ENCODE measurements around the gene HNRNPD.
"Not testable (repeated sequence)": the region's sequence is repeated elsewhere in the genome, so short reads cannot be mapped to it uniquely, and the experiment has no call there.

The HNRNPD gene

DNA sequence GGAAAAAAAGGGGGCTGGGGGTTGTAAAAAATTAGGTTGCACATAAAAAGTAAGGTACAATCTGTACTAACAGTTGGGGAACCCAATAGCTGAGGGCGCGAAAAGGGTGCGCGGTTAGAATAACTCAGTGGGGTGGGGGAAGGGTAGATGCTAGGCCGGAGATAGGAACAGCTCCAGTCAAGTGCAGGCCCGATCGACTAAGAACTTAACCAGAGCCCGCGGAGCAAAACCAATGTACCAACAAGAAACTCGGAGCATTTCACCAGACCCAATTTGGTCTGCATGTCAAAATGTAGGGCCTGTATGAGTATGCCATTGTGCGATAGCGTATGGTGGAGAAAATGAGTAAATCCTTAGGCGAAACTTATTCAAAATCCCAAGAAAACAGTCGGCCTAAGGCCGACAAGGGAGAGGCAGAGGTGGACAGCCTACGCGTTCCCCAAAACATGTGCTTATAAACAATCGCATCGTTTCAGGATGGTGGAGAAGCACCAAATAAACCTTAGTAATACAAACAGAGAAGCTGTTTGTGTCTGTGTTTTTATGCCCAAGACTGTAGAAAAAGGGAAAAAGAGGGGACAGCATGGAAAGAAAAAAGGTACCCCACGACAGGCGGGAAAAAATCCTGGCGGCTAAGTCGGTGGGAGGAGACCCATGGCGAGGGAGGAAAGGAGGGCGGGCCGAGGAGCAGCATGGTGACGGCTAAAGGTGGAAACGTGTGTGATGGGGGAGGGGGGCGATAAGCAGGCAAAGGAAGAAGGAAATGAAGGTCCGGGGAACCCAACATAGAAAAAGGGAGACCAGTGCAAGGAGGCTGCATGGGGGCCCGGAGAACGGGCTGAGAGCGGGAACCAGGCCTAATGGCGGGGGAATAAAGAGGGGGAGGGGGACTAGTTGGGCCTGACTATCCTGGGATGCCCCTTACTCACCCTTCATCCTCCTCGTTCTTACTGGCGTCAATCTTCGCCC lies 990 bp downstream of the HNRNPD start:
- DNase-seq (ENCODE audit: low spot score), result peak; percentile 81

DNA sequence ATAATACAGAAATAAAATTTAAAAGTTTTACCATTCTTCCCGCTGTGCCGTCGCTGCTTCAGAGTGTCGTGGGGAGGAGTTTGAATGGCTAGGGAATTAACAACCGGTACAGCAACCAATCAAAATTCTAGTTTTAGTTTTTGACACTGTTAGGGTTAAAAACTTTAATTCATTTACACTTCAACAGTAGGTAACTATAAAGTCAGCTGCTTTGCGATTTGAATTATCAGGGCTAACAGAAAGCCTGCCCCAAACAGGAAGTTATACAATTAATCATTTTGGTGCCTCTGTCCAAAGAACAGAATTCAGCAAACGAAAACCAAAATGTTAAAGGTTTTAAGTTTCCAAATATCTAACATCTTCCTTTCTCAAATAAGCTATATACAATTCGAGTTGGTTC lies 2.3 kb downstream of the HNRNPD start:
- peak; percentile 44 for DNase-seq (ENCODE audit: low spot score)

DNA sequence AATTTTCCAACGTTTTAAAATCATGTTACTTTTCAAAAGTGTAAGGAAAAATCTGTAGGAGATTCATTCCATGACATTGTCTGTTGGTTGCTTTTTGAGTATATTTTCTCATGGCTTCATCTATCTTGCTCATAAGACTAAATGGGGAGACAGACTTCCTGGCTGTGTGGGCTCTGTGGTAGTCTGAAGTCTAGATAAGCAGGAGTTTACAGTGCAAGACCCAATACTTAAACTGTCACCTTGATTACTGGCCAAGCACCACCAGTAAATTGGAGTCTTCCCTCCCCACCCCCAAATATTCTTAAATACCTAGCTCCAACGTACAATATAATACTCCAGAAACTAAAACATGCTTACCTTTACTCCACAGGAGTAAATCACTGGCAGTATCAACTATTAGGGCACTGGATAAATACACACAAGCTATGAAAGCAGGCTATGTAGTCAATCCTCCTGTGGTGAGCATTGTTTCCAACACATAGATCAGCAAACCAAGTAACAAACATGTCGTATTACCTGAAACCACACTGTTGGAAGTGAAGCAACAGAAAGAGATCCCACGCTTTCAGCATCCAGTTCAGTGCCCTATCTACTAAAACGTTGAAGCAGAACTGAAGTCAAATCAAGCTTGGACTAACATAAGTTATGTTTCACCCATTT lies 6.2 kb downstream of the HNRNPD start:
- DNase-seq (ENCODE audit: low spot score), result no peak

DNA sequence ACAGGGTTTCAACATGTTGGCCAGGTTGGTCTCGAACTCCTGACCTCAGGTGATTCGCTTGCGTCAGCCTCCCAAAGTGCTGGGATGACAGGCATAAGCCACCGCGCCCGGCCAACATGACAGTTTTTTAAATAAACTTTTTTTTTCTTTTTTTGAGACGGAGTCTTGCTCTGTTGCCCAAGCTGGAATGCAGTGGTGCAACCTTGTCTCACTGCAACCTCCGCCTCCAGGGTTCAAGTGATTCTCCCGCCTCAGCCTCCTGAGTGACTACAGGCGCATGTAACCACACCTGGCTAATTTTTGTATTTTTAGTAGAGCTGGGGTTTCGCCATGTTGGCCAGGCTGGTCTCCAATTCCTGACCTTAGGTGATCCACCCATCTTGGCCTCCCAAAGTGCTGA lies 7.4 kb downstream of the HNRNPD start:
- not testable (repeated sequence) for DNase-seq (ENCODE audit: low spot score)

DNA sequence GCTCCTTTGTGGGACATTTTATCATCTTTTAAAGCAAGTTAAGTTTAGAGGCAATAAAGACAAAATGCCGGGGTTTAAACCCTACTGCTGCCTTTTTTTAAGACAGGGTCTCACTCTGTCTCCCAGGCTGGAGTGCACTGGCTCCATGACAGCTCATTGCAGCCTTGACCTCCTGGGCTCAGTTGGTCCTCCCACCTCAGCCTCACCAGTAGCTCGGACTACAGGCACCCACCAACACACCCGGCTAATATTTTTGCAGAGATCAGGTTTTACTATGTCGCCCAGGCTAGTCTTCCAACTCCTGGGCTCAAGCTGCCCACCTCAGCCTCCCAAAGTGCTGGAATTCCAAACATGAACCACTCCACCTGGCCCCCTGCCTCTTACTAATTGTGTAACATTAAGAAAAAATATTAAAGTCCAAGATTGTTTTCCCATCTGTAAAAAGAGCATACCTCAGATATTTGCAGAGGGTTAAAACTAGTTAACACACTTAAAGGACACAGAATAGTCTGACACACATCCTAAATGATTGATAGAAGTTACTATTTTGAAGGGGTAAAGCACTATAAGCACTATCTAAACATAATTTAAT lies 9.8 kb downstream of the HNRNPD start:
- DNase-seq (ENCODE audit: low spot score), result no peak

DNA sequence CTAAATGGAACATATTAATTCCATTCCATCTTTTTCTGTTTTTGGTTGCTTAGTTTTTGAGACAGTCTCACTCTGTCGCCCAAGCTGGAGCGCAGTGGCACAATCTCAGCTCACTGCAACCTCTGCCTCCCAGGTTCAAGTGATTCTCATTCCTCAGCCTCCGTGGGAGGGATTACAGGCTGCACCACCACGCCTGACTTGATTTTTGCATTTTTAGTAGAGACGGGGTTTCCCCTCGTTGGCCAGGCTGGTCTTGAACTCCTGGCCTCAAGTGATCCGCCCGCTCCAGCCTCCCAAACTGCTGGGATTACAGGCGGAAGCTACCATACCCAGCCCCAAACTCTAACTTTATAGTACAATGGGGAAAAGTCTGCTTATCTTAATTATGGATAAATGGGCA lies 11.2 kb downstream of the HNRNPD start:
- DNase-seq (ENCODE audit: low spot score), result no peak

DNA sequence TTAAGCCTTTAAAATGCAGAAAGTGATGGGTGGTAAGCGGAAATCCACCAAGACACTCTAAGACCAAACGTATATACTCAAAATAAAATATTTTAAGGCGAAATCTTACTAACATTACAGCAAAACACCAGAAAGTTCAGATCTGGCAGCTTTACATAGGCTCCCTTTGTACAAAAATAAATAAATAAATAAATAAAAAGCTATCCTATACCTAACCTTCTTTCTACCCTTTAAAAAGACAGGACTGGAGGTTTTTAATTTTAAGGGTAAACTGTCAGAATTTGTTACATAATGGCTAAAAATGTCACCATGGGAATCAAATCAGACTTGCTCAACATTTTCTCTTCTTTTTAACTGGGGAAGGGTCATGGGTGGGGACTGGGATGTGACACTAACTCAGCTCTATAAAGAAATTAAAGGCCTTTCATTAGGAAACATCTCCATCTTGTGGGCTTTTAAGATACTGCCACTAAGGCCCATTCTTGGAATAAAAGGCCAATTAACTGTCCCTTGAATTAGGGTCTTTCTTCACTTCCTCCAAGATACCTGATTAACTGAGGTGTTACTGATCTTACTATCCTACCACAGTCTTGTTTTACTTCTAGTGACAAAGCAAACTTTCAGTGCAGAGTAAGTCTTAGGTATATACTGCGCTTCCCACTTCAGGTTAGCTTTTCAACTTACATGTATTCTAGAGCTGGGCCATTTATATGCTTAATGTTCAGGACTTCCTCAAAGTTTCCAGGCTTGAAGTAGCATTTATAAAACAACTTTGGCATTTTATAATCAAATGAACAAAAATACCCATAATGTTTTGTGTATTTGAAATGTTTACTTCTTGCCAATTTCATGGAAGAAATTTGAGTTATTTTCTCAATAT lies 13.3 kb downstream of the HNRNPD start:
- peak; percentile 46 for DNase-seq (ENCODE audit: low spot score)

DNA sequence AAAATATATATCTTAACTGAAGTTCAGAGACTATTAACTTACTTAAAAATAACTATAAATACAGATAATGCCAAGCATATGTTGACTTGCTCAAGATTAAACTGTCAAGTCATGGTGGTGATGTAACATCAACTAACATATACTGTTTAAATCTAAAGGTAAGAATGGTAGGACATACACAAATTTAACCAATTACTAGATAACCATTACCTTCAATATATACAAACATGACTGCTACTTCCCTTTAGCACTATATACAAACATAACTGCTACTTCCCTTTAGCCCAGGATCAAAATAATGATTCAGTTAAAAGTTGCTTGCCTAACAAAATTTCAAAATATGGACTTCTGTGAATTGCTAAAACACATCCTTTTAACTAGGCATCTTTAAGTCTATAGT lies 14.9 kb downstream of the HNRNPD start:
- no peak for DNase-seq (ENCODE audit: low spot score)

DNA sequence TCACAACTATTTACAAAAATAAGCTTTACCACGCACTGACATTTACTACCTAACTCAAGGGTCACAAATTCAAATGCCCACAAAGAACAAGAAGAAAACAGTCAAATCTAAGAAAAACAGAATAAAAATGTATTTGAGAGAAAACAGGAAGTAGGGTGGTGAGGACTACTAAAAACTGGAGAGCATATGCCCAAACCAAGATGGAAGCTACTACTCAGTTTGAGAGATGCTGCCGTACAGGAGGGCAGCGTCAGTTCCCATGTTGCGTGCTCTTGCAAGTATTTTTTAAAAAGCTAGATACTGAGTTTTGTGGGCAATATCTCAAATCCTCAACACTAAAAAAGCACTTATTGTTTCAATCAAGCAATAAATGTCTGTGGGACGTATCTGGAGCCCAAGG lies 16.2 kb downstream of the HNRNPD start:
- no peak for DNase-seq (ENCODE audit: low spot score)

DNA sequence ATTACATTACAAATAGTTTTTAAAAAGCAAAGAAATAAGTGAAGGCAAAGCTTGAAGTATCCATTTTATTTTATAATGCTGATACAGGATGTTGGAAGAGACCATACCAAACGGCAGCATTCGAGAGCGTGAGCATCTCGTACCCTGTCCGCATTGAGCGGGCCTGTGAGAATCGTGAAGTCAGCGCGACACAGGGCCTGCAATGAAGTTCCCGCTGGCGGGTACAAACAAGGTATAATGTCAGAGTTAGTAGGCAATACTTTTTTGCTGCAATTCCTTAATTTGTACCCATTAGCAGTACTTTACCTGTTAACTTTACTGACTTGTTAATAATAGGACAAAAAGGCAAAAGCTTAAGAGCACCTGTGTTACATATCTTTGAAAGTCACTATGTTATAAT lies 19.0 kb downstream of the HNRNPD start:
- no peak for DNase-seq (ENCODE audit: low spot score)

DNA sequence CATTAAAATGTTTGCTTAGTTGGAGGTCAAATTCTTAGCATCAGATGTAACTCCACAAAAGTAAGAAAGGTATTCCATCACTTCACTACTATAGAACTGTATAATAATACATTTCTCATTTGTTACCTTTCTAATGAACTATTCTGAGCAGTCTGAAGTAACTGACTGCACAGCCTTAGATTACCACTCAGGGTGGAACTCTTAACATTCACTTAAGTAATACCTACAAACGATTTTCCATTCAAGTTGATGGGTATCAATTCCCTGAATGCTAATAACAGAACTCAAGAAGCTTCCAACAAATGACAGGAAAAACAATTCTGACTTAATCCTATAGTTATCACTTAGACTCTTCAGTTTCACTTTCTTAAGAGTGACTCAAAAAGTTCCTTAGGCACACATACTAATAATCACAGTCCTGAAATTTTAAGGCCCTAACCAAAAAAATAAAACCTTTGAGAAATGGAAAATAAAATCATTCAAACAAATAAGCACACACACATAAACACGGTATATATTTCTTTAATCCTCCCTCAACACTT lies 20.9 kb downstream of the HNRNPD start:
- no peak for DNase-seq (ENCODE audit: low spot score)

DNA sequence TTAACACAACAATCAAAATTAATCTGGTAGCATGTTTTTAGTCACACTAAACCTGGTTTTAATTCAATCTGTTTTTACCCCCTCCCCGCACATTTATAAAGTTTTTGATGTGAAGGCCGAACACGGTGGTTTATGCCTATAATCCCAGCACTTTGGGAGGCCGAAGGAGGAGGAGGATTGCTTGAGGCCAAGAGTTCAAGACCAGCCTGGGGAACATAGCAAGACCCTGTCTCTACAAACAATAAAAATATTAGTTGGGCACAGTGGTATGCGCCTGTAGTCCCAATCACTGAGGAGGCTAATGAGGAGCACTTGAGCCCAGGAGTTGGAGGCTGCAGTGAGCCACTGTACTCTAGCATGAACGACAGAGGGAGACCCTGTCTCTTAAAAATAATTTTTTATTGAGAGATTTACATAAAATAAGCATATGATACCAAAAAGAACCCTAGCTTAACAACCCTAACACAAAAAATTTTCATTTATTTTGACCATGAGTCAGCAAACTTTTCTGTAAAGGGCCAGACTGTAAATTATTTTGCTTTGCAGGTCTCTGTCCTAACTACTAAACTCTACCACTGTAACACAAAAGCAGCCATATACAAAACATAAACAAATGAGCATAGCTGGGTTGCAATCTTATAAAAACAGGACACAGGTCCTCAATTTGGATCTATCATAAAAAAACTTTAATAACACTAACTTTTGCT lies 21.5 kb downstream of the HNRNPD start:
- DNase-seq (ENCODE audit: low spot score), result no peak

DNA sequence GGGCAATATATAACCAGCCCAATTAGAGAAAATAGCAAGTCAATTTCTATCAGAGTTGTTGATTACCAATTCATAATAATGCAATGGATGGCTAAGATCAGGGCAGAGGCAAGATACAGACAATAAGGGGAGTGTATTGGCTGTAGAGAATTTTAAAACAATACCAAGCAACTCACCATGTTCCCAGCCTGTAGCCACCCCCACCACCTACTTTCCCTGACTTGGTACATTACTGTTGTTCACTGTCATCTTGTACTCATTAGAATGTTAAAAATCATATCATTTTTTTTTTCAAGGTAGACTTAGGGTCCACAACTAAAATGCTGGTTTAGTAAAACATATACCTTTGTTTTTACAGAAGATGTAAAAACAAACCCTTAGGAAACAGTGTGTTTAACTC lies 27.7 kb downstream of the HNRNPD start:
- DNase-seq (ENCODE audit: low spot score), result no peak

DNA sequence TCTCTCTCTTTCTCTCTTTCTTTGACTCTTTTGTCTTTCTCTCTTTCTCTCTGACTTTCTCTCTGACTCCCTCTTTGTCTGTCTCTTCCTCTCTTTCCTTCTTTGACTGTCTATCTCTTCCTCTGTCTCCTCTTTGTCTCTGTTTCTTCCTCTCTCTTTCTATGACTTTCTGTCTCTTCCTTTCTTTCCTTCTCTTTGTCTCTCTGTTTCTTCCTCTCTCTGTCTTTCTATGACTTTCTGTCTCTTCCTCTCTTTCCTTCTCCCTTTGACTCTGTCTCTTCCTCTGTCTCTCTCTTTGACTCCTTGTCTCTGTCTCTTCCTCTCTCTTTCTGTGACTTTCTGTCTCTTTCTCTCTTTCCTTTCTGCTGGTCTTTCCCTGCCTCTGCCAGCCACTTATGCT lies 38.7 kb downstream of the HNRNPD start:
- DNase-seq (ENCODE audit: low spot score), result no peak

DNA sequence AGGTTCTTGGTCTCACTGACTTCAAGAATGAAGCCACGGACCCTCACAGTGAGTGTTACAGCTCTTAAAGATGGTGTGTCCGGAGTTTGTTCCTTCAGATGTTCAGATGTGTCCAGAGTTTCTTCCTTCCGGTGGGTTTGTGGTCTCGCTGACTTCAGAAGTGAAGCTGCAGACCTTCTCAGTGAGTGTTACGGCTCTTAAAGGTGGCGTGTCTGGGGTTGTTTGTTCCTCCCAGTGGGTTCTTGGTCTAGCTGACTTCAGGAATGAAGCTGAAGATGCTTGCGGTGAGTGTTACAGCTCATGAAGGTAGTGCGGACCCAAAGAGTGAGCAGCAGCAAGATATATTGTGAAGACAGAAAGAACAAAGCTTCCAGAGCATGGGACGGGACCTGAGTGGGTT lies 40.1 kb downstream of the HNRNPD start:
- not testable (repeated sequence) for DNase-seq (ENCODE audit: low spot score)

DNA sequence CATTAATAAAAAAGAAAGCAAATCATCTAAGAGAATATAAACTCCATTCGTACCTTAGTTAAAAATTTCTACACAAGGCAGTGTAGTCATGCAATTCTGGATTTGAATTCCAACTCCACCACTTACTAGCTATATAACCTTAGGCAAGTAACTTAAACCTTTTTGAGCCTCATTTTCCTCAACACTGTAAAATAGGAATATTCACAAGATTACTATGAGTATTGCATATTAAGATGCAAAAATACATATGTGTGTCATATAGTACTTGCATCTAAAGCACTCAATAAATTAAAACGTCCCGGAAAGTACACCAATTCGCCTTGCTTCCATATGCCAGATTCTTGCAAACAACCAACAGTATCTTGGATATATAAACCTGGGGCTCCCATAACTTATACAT lies 42.0 kb downstream of the HNRNPD start:
- no peak for DNase-seq (ENCODE audit: low spot score)

DNA sequence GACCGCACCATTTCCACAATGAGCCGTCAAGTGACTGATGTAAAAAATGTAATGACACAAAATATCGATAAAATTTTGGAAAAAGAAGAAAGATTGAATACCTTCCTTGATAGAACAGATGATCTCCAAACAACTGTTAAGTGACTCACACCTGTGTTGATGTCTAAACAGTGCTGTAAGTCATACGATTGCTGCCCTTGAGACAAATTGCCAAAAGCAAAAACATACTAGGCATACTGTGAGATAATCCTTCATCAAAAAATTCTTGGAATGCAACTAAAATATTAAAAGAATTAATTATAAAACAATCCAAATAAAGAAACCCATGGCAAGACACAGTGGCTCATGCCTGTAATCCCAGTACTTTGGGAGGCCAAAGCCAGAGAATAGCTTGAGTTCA lies 53.4 kb downstream of the HNRNPD start:
- DNase-seq (ENCODE audit: low spot score), result no peak

DNA sequence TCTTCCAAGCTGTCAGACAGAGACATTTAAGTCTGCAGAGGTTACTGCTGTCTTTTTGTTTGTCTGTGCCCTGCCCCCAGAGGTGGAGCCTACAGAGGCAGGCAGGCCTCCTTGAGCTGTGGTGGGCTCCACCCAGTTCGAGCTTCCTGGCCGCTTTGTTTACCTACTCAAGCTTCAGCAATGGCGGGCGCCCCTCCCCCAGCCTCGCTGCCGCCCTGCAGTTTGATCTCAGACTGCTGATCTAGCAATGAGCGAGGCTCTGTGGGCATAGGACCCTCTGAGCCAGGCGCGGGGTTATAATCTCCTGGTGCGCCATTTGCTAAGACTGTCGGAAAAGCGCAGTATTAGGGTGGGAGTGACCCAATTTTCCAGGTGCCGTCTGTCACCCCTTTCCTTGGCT lies 70.7 kb downstream of the HNRNPD start:
- not testable (repeated sequence) for DNase-seq (ENCODE audit: low spot score)

All from D341Med (cell line).